Uterus (tissue), 2 donors: Measurements from ENCODE around the gene MYO18B.

Experiments used
- POLR2A ChIP-seq, 2 donors: fragments of 450-650 bp; IDR thresholded peaks; one replicate each; pipeline ENCODE4 v1.6.1; 2016; ENCODE audit warnings: antibody characterized with exemption in 2 of 2, mild to moderate bottlenecking in 1 of 2, moderate library complexity in 1 of 2
- TF ChIP-seq, protein P1 (sequence below), 4 experiments: fragments of 200-600 bp in 2 of 4; fragments of 450-650 bp in 2 of 4; sonication (generic) in 2 of 4; IDR thresholded peaks; one replicate each; pipeline ENCODE4 v1.5.1; 2016 to 2019; ENCODE audit warnings: antibody characterized with exemption in 4 of 4, mild to moderate bottlenecking in 2 of 4, moderate library complexity in 1 of 4

DNA sequence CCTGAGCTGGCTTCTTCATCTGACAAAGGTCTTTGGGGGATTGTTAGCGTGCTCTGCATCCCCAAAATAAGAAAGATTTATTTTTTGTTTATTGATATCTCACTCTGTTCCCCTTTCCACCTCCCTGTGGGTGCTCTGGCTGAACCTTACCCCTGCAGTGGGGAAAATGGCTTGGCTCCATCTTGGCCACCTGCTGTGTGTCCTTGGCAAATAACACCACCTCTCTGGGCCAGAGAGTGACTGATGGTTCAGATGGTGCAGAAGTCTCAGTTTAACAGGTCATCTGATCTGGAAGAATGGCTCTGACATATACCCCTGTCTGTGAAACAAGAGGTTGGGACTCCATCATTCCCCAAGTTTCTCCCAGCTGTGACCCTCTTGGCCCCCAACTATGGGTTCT is 157.6 kb downstream of the MYO18B start:
- TF ChIP-seq POLR2A (IDR thresholded peaks at IDR 0.05): no peak
- TF ChIP-seq, protein P1, sequence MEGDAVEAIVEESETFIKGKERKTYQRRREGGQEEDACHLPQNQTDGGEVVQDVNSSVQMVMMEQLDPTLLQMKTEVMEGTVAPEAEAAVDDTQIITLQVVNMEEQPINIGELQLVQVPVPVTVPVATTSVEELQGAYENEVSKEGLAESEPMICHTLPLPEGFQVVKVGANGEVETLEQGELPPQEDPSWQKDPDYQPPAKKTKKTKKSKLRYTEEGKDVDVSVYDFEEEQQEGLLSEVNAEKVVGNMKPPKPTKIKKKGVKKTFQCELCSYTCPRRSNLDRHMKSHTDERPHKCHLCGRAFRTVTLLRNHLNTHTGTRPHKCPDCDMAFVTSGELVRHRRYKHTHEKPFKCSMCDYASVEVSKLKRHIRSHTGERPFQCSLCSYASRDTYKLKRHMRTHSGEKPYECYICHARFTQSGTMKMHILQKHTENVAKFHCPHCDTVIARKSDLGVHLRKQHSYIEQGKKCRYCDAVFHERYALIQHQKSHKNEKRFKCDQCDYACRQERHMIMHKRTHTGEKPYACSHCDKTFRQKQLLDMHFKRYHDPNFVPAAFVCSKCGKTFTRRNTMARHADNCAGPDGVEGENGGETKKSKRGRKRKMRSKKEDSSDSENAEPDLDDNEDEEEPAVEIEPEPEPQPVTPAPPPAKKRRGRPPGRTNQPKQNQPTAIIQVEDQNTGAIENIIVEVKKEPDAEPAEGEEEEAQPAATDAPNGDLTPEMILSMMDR (IDR thresholded peaks at IDR 0.05): no peak
